DOHH2 (cell line): ENCODE measurements around the gene EZR.

Source experiments
- H3F3A ChIP-seq: fragments of 200-600 bp; sonication (generic), shearing (Covaris generic); 2 replicates; pipeline ENCODE4 v1.6.0; 2016; ENCODE audit warnings: antibody characterized with exemption, mild to moderate bottlenecking; ENCODE audit not compliant: control insufficient read depth, insufficient read depth
- H3K27ac ChIP-seq: fragments of 200-600 bp; sonication (generic); 2 replicates; pipeline ENCODE4 v1.5.1; 2014; ENCODE audit warnings: low read depth, mild to moderate bottlenecking, low read length, moderate library complexity
- H3K27me3 ChIP-seq: fragments of 200-600 bp; sonication (generic); 2 replicates; pipeline ENCODE4 v1.6.1; 2014; ENCODE audit warnings: mild to moderate bottlenecking, low read length, mixed read lengths; ENCODE audit not compliant: control insufficient read depth
- H3K36me3 ChIP-seq: fragments of 200-600 bp; sonication (generic); 2 replicates; pipeline ENCODE4 v1.6.1; 2014; ENCODE audit warnings: mild to moderate bottlenecking, low read length, moderate library complexity, mixed read lengths; ENCODE audit not compliant: control insufficient read depth
- H3K4me1 ChIP-seq: fragments of 200-600 bp; sonication (generic); 2 replicates; pipeline ENCODE4 v1.6.1; 2014; ENCODE audit warnings: mild to moderate bottlenecking, low read length, mixed read lengths; ENCODE audit not compliant: control insufficient read depth
- H3K4me2 ChIP-seq: fragments of 200-600 bp; sonication (generic); 2 replicates; pipeline ENCODE4 v1.6.0; 2014; ENCODE audit warnings: mild to moderate bottlenecking, low read length, moderate library complexity
- H3K4me3 ChIP-seq: fragments of 200-600 bp; sonication (generic); 2 replicates; pipeline ENCODE4 v1.5.1; 2014; ENCODE audit warnings: mild to moderate bottlenecking, low read length, mixed read lengths
- H3K79me2 ChIP-seq: fragments of 200-600 bp; sonication (generic); 2 replicates; pipeline ENCODE4 v1.6.1; 2014; ENCODE audit warnings: mild to moderate bottlenecking, low read length, mixed read lengths; ENCODE audit not compliant: control insufficient read depth
- H3K9me2 ChIP-seq: fragments of 200-600 bp; sonication (generic); replicated peaks from 2 replicates; pipeline ENCODE4 v1.6.1; 2014; ENCODE audit warnings: mild to moderate bottlenecking, low read length, mixed read lengths; ENCODE audit not compliant: control insufficient read depth
- H3K9me3 ChIP-seq: fragments of 200-600 bp; sonication (generic); 2 replicates; pipeline ENCODE4 v1.6.1; 2014; ENCODE audit warnings: antibody characterized with exemption, low read length, mixed read lengths; ENCODE audit not compliant: control insufficient read depth, insufficient read depth
- H4K20me1 ChIP-seq: fragments of 200-600 bp; sonication (generic); 2 replicates; pipeline ENCODE4 v1.6.0; 2014; ENCODE audit warnings: low read depth, mild to moderate bottlenecking, antibody characterized with exemption, low read length, moderate library complexity; ENCODE audit not compliant: control insufficient read depth, insufficient read depth
- CTCF ChIP-seq: fragments of 200-600 bp; sonication (generic); IDR thresholded peaks from one replicate; pipeline ENCODE4 v1.5.1; 2014; ENCODE audit warnings: antibody characterized with exemption, mild to moderate bottlenecking, low read depth, low read length; ENCODE audit not compliant: poor library complexity, severe bottlenecking
- EZH2phosphoT487 ChIP-seq: fragments of 200-600 bp; sonication (generic); IDR thresholded peaks from 2 replicates; pipeline ENCODE4 v1.6.1; 2017; ENCODE audit warnings: borderline replicate concordance, mild to moderate bottlenecking, antibody characterized with exemption, low read length, moderate library complexity, mixed read lengths

EZR gene

GRCh38 chr6:158776737-158777136 lies 42.4 kb downstream of the EZR start:
- Histone ChIP-seq H3K4me3 (no peak overlapping the region), H3K36me3 (peaks cover 98% of the 10 kb centered on the region), H3F3A (peaks cover 55% of the 10 kb centered on the region), H3K79me2 (peaks cover 67% of the 10 kb centered on the region), H3K27ac (no peak overlapping the region), H3K9me3 (no peaks in the 10 kb centered on the region), H3K9me2 (no peaks in the 10 kb centered on the region), H3K4me2 (no peak overlapping the region), H3K27me3 (no peaks in the 10 kb centered on the region), H4K20me1 (peaks cover 59% of the 10 kb centered on the region), H3K4me1 (no peaks in the 10 kb centered on the region)
- TF ChIP-seq EZH2phosphoT487 (no peak), CTCF (no peak)

GRCh38 chr6:158775832-158776231 lies 43.3 kb downstream of the EZR start:
- H3K9me2 ChIP-seq, result no peaks in the 10 kb centered on the region
- H4K20me1 ChIP-seq, result peaks cover 50% of the 10 kb centered on the region
- no peak overlapping the region for H3K4me2 ChIP-seq
- H3K4me3 ChIP-seq, result no peak overlapping the region
- H3F3A ChIP-seq, result peaks cover 50% of the 10 kb centered on the region
- no peaks in the 10 kb centered on the region for H3K9me3 ChIP-seq
- H3K36me3 ChIP-seq, result peaks cover 98% of the 10 kb centered on the region
- H3K27ac ChIP-seq, result no peak overlapping the region
- TF ChIP-seq CTCF (no peak), EZH2phosphoT487 (no peak)
- no peaks in the 10 kb centered on the region for H3K4me1 ChIP-seq
- H3K79me2 ChIP-seq, result peaks cover 58% of the 10 kb centered on the region
- no peaks in the 10 kb centered on the region for H3K27me3 ChIP-seq

GRCh38 chr6:158774717-158775449 lies 44.3 kb downstream of the EZR start:
- H3K9me3 ChIP-seq, result no peaks in the 10 kb centered on the region
- no peak overlapping the region for H3K4me2 ChIP-seq
- peaks cover 48% of the 10 kb centered on the region for H3K79me2 ChIP-seq
- peaks cover 49% of the 10 kb centered on the region for H3F3A ChIP-seq
- H3K36me3 ChIP-seq, result peaks cover 98% of the 10 kb centered on the region
- H3K4me3 ChIP-seq, result no peak overlapping the region
- no peak overlapping the region for H3K27ac ChIP-seq
- H3K4me1 ChIP-seq, result no peaks in the 10 kb centered on the region
- TF ChIP-seq CTCF (no peak), EZH2phosphoT487 (no peak)
- H4K20me1 ChIP-seq, result peaks cover 49% of the 10 kb centered on the region
- no peaks in the 10 kb centered on the region for H3K9me2 ChIP-seq
- no peaks in the 10 kb centered on the region for H3K27me3 ChIP-seq
